ENCODE results near the gene ATP1B3.

DNA sequence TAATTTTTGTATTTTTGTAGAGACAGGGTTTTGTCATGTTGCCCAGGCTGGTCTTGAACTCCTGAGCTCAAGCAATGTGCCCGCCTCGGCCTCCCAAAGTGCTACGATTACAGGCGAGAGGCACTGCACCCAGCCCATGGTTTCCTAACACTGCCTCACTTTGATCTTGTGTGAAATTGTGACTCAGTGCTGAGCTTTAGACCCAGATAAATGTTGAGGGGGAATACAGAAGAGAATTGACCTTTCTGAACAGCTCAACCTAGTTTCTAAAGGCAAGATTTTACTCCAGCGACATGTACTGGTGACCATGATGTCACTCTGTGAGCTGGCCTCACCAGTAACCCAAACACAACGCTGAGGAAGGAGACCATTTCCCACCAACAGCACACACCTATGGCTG lies 73.5 kb downstream of the ATP1B3 start:
- TF ChIP-seq, protein P1, sequence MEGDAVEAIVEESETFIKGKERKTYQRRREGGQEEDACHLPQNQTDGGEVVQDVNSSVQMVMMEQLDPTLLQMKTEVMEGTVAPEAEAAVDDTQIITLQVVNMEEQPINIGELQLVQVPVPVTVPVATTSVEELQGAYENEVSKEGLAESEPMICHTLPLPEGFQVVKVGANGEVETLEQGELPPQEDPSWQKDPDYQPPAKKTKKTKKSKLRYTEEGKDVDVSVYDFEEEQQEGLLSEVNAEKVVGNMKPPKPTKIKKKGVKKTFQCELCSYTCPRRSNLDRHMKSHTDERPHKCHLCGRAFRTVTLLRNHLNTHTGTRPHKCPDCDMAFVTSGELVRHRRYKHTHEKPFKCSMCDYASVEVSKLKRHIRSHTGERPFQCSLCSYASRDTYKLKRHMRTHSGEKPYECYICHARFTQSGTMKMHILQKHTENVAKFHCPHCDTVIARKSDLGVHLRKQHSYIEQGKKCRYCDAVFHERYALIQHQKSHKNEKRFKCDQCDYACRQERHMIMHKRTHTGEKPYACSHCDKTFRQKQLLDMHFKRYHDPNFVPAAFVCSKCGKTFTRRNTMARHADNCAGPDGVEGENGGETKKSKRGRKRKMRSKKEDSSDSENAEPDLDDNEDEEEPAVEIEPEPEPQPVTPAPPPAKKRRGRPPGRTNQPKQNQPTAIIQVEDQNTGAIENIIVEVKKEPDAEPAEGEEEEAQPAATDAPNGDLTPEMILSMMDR (conservative IDR thresholded peaks at IDR 0.05; ENCODE audit: low read depth, low read length) = no peak
- TF ChIP-seq EZH2 (IDR thresholded peaks at IDR 0.05; ENCODE audit: borderline replicate concordance, low read depth, low read length, poor library complexity, severe bottlenecking) = no peak
